ENCODE data around the gene SHC3.

The SHC3 gene

DNA sequence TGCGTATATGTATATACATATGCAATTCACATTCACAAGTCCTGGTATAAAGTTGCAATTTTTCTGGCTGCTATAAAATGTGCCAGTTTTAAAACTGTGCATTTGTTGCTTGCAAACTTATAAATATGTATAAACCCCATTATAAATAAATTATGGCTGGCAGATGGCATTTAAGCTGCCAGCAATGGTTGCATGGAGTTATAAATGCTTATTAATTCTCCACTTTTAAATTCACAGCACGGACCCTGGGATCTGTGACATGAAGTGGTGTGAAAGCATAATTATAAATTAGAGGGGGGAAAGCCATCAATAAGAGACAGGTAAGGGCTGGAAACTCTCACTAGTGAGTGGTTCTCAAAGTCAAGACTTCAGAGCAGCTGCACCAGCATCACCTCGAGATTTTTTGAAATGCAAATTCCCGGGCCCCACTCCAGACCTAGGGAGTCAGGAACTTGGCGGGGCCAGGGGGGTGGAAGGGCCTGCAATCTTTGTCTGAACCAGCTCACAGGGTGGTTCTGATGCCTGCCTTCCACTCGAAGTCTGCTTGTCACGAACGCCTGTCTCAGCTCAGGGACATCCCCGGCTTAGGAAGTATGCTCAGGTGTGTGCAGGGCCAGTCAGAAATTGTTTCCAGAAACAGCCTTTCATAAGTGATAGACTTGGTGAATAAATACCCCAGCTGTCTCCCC lies 170.4 kb downstream of the SHC3 start:
- Mint-ChIP-seq H3K36me3 (no peaks in the 10 kb centered on the region), H3K4me3 (no peak overlapping the region), H3K9me3 (no peaks in the 10 kb centered on the region), H3K27ac (no peak overlapping the region), H3K27me3 (peaks cover 31% of the 10 kb centered on the region), H3K4me1 (no peaks in the 10 kb centered on the region)
- no peak for ATAC-seq

DNA sequence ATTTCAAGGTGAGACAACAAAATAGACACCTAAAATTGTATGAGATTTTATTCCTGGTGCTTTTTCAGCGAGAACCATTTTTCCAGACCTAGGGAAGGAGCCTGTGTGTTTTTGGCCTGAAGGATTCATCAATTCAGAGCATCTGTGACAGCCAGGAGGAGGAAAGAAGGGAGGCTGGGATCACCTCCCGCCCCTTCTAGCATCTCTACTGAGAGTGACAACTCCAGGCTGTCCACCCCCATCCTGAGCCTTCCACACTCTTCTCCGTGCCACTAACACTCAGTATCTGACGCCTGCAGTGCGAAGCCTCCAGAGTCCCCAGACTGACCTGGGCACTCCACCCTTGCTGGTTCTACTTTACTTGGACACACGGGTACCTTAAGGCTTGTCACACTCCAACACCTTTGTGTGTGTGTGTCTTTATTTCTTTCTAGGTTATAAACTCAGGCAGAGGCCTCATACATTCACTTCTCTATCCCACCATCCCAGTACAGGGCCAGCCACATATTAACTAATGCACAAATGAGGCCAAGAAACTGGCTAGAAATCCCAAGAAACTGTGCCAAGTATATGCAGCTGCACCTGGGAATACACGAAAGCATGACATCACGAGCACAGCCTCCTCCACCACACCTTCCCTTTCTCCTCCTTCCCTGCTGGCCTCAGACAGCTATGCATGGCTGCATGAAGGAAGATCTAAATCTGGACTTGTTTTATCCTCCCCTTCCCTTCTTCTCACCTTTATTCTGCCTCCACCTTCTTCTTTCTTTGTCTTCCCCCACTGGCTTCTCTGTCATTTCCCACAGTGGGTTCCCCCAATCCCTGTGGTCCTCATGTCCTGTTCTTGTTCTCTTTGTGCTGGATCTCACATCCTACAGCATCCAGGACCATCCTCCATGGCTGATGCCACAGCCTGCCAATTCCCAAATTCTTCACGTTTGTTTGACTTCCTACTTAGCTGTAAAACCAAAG lies 171.3 kb downstream of the SHC3 start:
- no peak overlapping the region for H3K4me3 Mint-ChIP-seq

DNA sequence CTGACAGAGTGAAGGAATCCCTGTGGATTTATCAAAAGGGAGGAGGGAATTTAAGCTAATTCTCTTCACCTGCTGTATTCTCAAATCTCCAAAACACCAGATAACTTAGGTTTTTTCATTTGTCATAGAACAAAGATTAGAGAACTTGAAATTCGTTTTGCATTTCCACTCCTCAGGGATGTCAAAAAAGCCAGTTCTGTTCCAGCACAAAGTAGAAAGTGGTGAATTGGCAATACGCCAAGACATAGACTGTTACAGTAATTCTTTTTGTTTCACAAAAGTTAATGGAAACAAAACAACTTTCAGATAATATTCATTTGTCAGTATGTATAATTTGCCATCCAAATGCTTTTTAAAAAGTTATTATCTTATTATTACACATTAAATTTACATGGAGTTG lies 172.4 kb downstream of the SHC3 start:
- peaks cover 39% of the 10 kb centered on the region for H3K27me3 Mint-ChIP-seq
- no peak overlapping the region for H3K27ac Mint-ChIP-seq
- ATAC-seq, result no peak
- peaks cover 4% of the 10 kb centered on the region for H3K4me1 Mint-ChIP-seq
- no peaks in the 10 kb centered on the region for H3K9me3 Mint-ChIP-seq
- H3K4me3 Mint-ChIP-seq, result no peak overlapping the region
- no peaks in the 10 kb centered on the region for H3K36me3 Mint-ChIP-seq

More for the DNA sequence above, 171.3 kb downstream of the SHC3 start:
- Mint-ChIP-seq H3K27ac (no peak overlapping the region), H3K27me3 (peaks cover 34% of the 10 kb centered on the region), H3K36me3 (no peaks in the 10 kb centered on the region), H3K9me3 (no peaks in the 10 kb centered on the region), H3K4me1 (no peaks in the 10 kb centered on the region)
- ATAC-seq, result no peak

DNA sequence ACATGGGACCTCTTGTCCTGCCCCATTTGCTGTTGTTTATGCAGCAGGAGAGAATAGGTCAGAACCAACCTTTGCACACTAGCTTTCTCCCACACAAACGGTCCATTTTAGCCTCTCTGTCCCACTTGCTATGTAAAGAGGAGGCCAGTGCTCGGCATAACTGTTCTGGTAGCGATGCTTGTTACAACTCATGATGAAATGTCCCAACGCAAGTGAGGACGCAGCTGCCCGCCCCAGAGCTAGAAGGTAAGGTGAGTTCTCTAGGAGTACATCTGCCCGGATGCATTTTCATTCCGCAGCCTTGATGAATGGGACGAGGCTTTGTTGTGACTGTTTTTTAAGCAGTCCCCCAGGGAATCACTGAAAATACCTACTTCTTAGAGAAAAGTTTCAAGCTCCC lies 173.3 kb downstream of the SHC3 start:
- Mint-ChIP-seq H3K4me3 (no peak overlapping the region), H3K27ac (no peak overlapping the region), H3K9me3 (no peaks in the 10 kb centered on the region), H3K27me3 (peaks cover 46% of the 10 kb centered on the region), H3K4me1 (peaks cover 9% of the 10 kb centered on the region), H3K36me3 (no peaks in the 10 kb centered on the region)
- ATAC-seq, result no peak

DNA sequence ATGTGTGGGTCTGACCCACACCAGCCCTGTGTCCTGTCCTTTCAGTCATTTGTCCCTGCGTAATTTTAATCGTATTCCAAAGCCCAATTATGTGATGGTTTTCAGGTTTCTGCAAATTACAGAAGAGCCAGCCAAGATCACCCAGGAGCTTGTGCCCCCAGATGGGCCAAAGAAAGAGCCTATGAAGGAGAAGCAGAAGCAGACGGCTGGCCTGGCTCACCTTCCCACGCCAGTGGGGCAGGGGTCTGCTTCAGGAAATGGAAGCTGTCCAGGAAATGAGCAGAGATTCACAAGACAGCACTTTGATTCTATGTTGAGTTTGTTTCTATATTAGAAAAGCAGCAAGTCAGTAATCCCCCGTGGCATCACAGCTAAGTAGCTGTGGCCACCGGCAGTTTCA lies 175.6 kb downstream of the SHC3 start:
- peaks cover 9% of the 10 kb centered on the region for H3K4me1 Mint-ChIP-seq
- no peak overlapping the region for H3K27ac Mint-ChIP-seq
- peaks cover 37% of the 10 kb centered on the region for H3K27me3 Mint-ChIP-seq
- no peaks in the 10 kb centered on the region for H3K36me3 Mint-ChIP-seq
- no peak for ATAC-seq
- H3K9me3 Mint-ChIP-seq, result no peaks in the 10 kb centered on the region
- no peak overlapping the region for H3K4me3 Mint-ChIP-seq

DNA sequence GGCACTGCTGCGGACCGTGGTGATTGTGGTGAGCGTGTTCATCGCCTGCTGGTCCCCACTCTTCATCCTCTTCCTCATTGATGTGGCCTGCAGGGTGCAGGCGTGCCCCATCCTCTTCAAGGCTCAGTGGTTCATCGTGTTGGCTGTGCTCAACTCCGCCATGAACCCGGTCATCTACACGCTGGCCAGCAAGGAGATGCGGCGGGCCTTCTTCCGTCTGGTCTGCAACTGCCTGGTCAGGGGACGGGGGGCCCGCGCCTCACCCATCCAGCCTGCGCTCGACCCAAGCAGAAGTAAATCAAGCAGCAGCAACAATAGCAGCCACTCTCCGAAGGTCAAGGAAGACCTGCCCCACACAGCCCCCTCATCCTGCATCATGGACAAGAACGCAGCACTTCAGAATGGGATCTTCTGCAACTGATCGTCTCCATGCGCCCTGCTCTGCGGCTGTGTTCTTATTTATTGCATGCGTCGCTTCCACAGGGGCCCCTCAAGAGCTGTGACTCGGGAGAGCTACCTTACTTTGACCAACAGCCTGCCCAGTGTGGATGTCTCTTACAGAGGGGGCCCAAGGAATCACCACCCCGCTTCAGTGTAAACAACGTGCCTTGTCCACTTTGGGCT lies 176.6 kb downstream of the SHC3 start:
- no peak overlapping the region for H3K4me3 Mint-ChIP-seq
- H3K9me3 Mint-ChIP-seq, result no peaks in the 10 kb centered on the region
- no peaks in the 10 kb centered on the region for H3K36me3 Mint-ChIP-seq
- no peak overlapping the region for H3K27ac Mint-ChIP-seq
- peaks cover 9% of the 10 kb centered on the region for H3K4me1 Mint-ChIP-seq
- H3K27me3 Mint-ChIP-seq, result peaks cover 28% of the 10 kb centered on the region
- ATAC-seq, result no peak

DNA sequence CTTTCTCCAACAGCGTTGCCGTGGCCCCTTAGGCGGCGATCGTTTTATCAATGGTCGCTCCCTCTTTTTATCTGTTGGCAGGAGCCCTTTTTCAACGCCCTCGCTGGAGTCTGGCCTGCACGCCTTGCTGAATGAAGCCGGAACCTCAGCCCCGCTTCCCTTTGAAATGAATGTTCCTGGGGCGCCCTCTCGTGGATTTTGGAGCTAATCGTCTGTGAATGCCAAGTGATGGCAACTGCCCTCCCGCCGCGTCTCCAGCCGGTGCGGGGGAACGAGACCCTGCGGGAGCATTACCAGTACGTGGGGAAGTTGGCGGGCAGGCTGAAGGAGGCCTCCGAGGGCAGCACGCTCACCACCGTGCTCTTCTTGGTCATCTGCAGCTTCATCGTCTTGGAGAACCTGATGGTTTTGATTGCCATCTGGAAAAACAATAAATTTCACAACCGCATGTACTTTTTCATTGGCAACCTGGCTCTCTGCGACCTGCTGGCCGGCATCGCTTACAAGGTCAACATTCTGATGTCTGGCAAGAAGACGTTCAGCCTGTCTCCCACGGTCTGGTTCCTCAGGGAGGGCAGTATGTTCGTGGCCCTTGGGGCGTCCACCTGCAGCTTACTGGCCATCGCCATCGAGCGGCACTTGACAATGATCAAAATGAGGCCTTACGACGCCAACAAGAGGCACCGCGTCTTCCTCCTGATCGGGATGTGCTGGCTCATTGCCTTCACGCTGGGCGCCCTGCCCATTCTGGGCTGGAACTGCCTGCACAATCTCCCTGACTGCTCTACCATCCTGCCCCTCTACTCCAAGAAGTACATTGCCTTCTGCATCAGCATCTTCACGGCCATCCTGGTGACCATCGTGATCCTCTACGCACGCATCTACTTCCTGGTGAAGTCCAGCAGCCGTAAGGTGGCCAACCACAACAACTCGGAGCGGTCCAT lies 177.4 kb downstream of the SHC3 start:
- Mint-ChIP-seq H3K36me3 (no peaks in the 10 kb centered on the region), H3K27ac (no peak overlapping the region), H3K27me3 (peaks cover 28% of the 10 kb centered on the region), H3K9me3 (no peaks in the 10 kb centered on the region), H3K4me3 (no peak overlapping the region), H3K4me1 (peaks cover 9% of the 10 kb centered on the region)
- no peak for ATAC-seq

DNA sequence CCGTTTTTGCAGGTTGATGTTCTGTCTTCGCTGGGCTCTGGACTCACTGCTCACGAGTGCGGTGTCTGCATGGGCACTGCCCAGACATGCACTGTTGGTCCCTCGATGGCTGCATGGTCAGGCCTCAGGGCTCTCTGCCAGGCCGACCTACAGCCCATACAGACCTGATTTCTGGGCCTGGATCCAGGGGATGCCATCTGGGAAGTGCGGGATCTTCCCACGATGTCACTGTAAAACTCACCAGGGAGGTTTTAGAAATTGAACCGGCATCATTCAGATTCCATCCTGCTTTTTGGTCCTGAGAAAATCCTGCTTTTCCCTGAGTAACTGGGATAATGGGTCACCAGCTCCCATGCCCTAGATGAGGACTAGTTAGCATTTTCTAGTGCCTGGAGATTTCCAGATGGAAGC lies 178.2 kb downstream of the SHC3 start:
- no peaks in the 10 kb centered on the region for H3K9me3 Mint-ChIP-seq
- no peak for ATAC-seq
- H3K4me1 Mint-ChIP-seq, result peaks cover 9% of the 10 kb centered on the region
- H3K27me3 Mint-ChIP-seq, result peaks cover 29% of the 10 kb centered on the region
- H3K4me3 Mint-ChIP-seq, result no peak overlapping the region
- H3K36me3 Mint-ChIP-seq, result no peaks in the 10 kb centered on the region
- H3K27ac Mint-ChIP-seq, result no peak overlapping the region

DNA sequence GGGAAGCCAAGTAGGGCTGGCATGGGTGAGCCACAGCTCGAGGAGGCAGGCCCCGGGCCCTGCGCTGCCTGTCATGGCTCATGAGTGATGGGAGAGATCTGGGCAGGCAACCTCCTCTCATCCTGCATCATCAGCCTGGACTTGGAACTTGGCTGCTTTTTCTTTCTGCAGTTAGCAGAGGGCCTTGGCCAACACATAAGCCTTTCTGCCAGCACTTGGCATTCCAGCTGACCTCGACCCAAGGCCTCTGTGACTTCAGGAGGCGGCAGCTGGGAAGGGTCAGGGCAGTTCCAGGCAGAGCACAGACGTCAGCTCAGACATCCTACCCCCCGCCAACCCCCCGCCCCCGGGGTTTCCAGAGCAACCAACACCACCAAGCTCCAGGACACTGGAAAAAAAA lies 179.7 kb downstream of the SHC3 start:
- Mint-ChIP-seq H3K4me1 (peaks cover 9% of the 10 kb centered on the region), H3K36me3 (no peaks in the 10 kb centered on the region), H3K9me3 (no peaks in the 10 kb centered on the region), H3K27me3 (peaks cover 44% of the 10 kb centered on the region), H3K27ac (no peak overlapping the region), H3K4me3 (no peak overlapping the region)
- no peak for ATAC-seq

DNA sequence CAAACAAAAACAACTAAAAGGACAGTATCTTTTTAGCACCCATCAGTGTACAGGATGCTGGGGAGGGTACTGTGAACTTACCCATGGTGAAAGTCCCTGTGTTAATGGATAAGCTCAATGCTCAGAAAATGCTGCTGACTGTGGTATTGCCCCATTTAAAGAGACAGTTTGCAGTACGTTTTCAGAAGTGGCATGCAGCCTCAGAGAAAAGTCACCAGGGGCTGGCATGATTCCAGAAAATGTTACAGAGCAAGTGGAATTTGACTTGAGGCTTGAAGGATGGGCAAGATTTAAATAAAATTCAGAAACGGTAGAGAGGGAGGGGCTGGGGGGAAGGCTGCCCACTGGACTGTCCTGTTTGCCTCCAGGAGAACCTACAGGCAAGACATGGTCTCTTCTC lies 180.1 kb downstream of the SHC3 start:
- peaks cover 9% of the 10 kb centered on the region for H3K4me1 Mint-ChIP-seq
- peaks cover 48% of the 10 kb centered on the region for H3K27me3 Mint-ChIP-seq
- ATAC-seq, result no peak
- H3K9me3 Mint-ChIP-seq, result no peaks in the 10 kb centered on the region
- no peak overlapping the region for H3K27ac Mint-ChIP-seq
- H3K4me3 Mint-ChIP-seq, result no peak overlapping the region
- H3K36me3 Mint-ChIP-seq, result no peaks in the 10 kb centered on the region

DNA sequence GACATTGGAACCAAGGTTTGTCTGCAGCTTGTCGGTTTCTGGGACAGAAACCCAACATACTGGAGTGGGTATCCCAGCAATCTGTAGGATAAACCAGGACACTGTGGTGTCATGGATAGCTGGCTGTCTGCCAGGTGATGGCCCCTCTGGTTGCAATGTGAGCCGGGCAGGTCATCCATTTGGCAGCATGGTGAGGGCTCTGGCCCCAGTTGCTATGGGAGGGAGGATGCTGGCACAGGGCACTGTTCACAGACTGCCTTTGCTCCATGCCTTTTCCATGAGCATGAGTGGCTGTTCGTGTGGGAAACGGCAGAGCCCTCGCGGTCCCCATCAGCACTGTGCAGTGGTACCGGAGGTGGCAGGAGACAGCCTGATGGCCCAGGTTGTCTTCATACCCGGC lies 181.0 kb downstream of the SHC3 start:
- Mint-ChIP-seq H3K27me3 (peaks cover 45% of the 10 kb centered on the region), H3K36me3 (no peaks in the 10 kb centered on the region), H3K27ac (no peak overlapping the region), H3K4me1 (peaks cover 9% of the 10 kb centered on the region), H3K4me3 (no peak overlapping the region), H3K9me3 (no peaks in the 10 kb centered on the region)
- ATAC-seq, result no peak

DNA sequence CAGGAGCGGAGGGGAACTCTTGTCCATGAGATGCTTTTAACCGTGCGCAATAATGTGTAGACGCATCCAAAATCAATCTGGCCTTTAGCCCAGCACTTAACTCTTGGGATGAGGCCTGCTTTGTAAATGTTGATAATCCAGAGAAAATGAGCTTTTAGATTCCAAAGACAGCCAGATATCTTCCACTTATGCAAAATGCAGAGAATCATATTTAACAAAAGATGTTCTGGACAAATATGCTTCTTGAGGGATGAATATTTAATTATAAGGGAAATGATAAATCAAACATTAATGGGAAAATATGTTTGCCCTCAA lies 181.7 kb downstream of the SHC3 start:
- peaks cover 45% of the 10 kb centered on the region for H3K27me3 Mint-ChIP-seq
- no peak overlapping the region for H3K4me3 Mint-ChIP-seq
- peaks cover 7% of the 10 kb centered on the region for H3K4me1 Mint-ChIP-seq
- no peaks in the 10 kb centered on the region for H3K36me3 Mint-ChIP-seq
- no peak overlapping the region for H3K27ac Mint-ChIP-seq
- H3K9me3 Mint-ChIP-seq, result no peaks in the 10 kb centered on the region
- no peak for ATAC-seq

DNA sequence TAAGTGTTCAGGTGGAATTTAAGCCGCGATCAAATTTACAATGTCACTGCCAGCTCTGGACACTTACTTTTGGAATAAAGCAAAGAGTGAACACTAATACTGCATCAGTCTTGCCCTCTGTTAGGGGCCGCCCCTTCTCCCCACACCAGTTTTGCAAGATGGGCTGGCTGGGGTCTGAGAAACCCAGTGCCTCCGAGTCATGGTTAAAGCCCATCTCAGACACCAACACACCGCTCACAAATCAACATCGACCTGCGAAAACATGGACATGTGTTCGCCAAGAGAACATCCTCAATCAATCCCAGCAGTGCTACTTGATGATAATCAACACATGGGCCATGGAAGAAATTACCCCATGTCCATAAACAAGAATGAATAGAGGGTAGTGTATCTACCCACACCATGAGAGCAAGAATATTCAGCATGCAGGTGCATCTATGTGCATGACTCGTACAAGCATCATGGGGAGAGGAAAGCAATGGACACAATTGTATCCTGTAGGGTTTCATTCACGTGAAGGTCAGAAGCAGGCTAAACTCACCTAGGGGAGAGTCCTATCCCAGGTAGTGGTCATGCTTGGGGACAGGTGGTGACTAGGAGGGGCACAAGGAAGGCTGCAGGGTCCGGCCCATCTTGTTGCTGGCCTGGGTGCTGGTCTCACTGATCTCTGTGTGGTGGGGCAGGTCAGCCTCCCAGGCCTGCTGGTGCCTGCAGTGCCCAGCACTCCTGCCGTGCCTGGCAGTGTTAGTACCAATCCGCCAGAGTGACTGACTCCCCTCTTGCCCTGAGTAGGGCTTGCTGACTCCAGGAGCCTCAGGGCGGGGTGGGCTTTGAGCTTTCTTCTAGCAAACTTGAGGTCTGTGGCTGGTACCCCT lies 182.3 kb downstream of the SHC3 start:
- Mint-ChIP-seq H3K36me3 (no peaks in the 10 kb centered on the region), H3K27me3 (peaks cover 44% of the 10 kb centered on the region), H3K4me3 (no peak overlapping the region), H3K27ac (no peak overlapping the region), H3K4me1 (peaks cover 9% of the 10 kb centered on the region), H3K9me3 (no peaks in the 10 kb centered on the region)
- no peak for ATAC-seq

DNA sequence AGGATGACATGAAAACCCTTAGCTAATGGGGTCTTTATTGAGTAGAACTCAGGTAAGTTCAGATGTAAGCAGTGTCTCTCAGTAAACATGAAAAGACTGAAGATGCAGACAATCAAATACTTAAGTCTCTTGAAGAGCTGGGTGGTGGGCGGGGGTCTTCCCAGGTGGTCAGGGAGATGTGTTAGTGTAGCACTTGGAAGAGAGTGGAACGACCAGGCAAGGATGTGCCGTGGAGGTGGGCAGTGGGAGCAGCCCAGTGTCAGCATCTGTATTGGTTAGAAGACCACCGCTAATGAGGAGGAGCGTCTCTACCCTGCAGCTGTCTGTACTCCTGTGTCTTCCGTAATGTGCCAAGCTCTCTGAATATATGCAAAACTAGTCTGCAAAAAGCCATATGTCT lies 183.0 kb downstream of the SHC3 start:
- no peak for ATAC-seq
- H3K4me1 Mint-ChIP-seq, result peaks cover 5% of the 10 kb centered on the region
- H3K4me3 Mint-ChIP-seq, result no peak overlapping the region
- peaks cover 42% of the 10 kb centered on the region for H3K27me3 Mint-ChIP-seq
- H3K27ac Mint-ChIP-seq, result no peak overlapping the region
- no peaks in the 10 kb centered on the region for H3K9me3 Mint-ChIP-seq
- no peaks in the 10 kb centered on the region for H3K36me3 Mint-ChIP-seq

Data from stimulated activated memory B cell treated with anti-CD40 and anti-IgM and Interleukin-4, amounts not matched to agents 10 μg/mL and 1 μg/mL and 100 μg/mL, for 72 hours (primary cell).